ACC112 (cell line): Measurements from ENCODE around the gene NT5E.

ENCODE experiments used
- H2AFZ ChIP-seq: fragments of 200-600 bp; sonication (generic); one replicate; pipeline ENCODE4 v1.6.0; 2017; ENCODE audit warnings: antibody characterized with exemption, low read length; ENCODE audit not compliant: unreplicated experiment
- H3K27ac ChIP-seq: fragments of 200-600 bp; sonication (generic); 2 replicates; pipeline ENCODE4 v1.5.1; 2014; ENCODE audit warnings: low read depth, mild to moderate bottlenecking, antibody characterized with exemption, low read length, moderate library complexity
- H3K27me3 ChIP-seq: fragments of 200-600 bp; sonication (generic); 2 replicates; pipeline ENCODE4 v1.6.1; 2014; ENCODE audit warnings: mild to moderate bottlenecking, antibody characterized with exemption, low read length, moderate library complexity, mixed read lengths; ENCODE audit not compliant: insufficient read depth
- H3K36me3 ChIP-seq: fragments of 200-600 bp; sonication (generic); 2 replicates; pipeline ENCODE4 v1.6.1; 2016; ENCODE audit warnings: mild to moderate bottlenecking, antibody characterized with exemption, low read length, moderate library complexity, mixed read lengths; ENCODE audit not compliant: insufficient read depth
- H3K4me1 ChIP-seq: fragments of 200-600 bp; sonication (generic); one replicate; pipeline ENCODE4 v1.6.1; 2016; ENCODE audit warnings: low read length, mixed read lengths; ENCODE audit not compliant: insufficient read depth, unreplicated experiment, control insufficient read depth
- H3K4me3 ChIP-seq: fragments of 200-600 bp; sonication (generic); 2 replicates; pipeline ENCODE4 v1.5.1; 2014; ENCODE audit warnings: mild to moderate bottlenecking, low read depth, low read length
- H3K79me2 ChIP-seq: fragments of 200-600 bp; sonication (generic); one replicate; pipeline ENCODE4 v1.6.0; 2016; ENCODE audit warnings: low read length; ENCODE audit not compliant: control insufficient read depth, unreplicated experiment, insufficient read depth

The NT5E gene

GRCh38 chr6:85544776-85545175, 94.9 kb downstream of the NT5E start:
- Histone ChIP-seq H3K79me2 (no peaks in the 10 kb centered on the region), H3K36me3 (peaks cover 10% of the 10 kb centered on the region), H3K27ac (no peak overlapping the region), H3K27me3 (no peaks in the 10 kb centered on the region), H3K4me3 (no peak overlapping the region), H3K4me1 (peaks cover 3% of the 10 kb centered on the region), H2AFZ (no peak overlapping the region)
